SJCRH30 (cell line): ENCODE results near the gene DRD2. TPM values are rescaled to one million over a fixed set of nuclear protein-coding genes. Genes with fewer than 3 reads are reported as not detected.
"Not testable (repeated sequence)": the region's sequence is repeated elsewhere in the genome, so short reads cannot be mapped to it uniquely, and the experiment has no call there.

Experiments used
- DNase-seq, 2 experiments: peaks; one replicate each; pipeline ENCODE4 v3.0.0-alpha.2; 2015 to 2020
- H3K27ac ChIP-seq: fragments of 250-450 bp; sonication (Bioruptor Pico); 2 replicates; pipeline ENCODE4 v1.5.1; 2020; ENCODE audit warnings: mild to moderate bottlenecking, moderate library complexity
- H3K27me3 ChIP-seq: fragments of 250-450 bp; sonication (Bioruptor Pico); 2 replicates; pipeline ENCODE4 v1.5.1; 2020; ENCODE audit warnings: mild to moderate bottlenecking, moderate library complexity
- H3K36me3 ChIP-seq: fragments of 250-450 bp; sonication (Bioruptor Pico); 2 replicates; pipeline ENCODE4 v1.5.1; 2020; ENCODE audit warnings: mild to moderate bottlenecking, moderate library complexity
- H3K4me1 ChIP-seq: fragments of 250-450 bp; sonication (Bioruptor Pico); 2 replicates; pipeline ENCODE4 v1.5.1; 2020; ENCODE audit warnings: mild to moderate bottlenecking, moderate library complexity
- H3K4me3 ChIP-seq: fragments of 250-450 bp; sonication (Bioruptor Pico); 2 replicates; pipeline ENCODE4 v1.5.1; 2020; ENCODE audit warnings: mild to moderate bottlenecking, moderate library complexity
- H3K9me3 ChIP-seq: fragments of 250-450 bp; sonication (Bioruptor Pico); replicated peaks from 2 replicates; pipeline ENCODE4 v1.5.1; 2020; ENCODE audit warnings: mild to moderate bottlenecking, moderate library complexity
- total RNA-seq: library from RNA; depleted of rRNA; stranded (reverse); fragments of >200 nt; shearing (Covaris generic); gene quantifications from 2 replicates; pipeline ENCODE4 v1.2.3, GENCODE V29; 2014; rRNA removed

Gene DRD2
- 1.4 and 2.5 TPM in 2 replicates for total RNA-seq

DNA sequence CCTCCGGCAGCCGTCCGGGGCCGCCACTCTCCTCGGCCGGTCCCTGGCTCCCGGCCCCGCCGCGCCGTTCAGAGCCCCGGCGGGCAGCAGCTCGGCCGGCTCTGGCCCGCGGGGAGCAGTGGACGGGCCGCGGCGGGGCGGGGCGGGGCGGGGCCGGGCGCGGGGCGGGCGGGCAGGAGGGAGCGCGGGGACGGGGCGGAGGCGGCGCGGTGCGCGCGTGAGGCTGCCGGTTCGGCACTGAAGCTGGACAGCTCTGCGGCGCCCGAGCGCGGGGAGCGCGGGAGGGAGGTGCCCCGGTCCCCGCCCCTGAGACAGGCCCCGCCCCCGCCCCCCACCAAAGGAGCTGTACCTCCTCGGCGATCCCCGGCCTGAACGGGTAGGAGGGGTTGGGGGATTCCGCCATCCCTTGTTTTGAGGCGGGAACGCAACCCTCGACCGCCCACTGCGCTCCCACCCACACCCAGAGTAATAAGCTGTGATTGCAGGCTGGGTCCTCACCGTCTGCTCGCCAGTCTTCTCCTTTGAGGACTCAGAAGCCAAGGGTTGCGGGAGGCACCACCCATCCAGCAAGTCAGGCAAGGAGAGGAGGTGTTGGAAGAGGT is at the start of gene DRD2:
Gene DRD2, minus strand, starts transcription at position 239 of the 602 bp plus-strand sequence. CDS start 50,747 bp downstream, outside the sequence.
- Histone ChIP-seq H3K9me3 (no peaks in the 10 kb centered on the region), H3K27me3 (no peaks in the 10 kb centered on the region), H3K36me3 (no peaks in the 10 kb centered on the region), H3K4me3 (peak within 1 kb of the TSS; percentile 63), H3K27ac (no peak within 1 kb of the TSS), H3K4me1 (peaks cover 13% of the 10 kb centered on the region)
- peak; percentile 19 to 35 for DNase-seq

GRCh38 chr11:113523906-113524305 is 48.7 kb upstream of the DRD2 start:
- not testable (repeated sequence) for H3K36me3 ChIP-seq, H3K27ac ChIP-seq, H3K4me3 ChIP-seq, H3K4me1 ChIP-seq, DNase-seq, H3K9me3 ChIP-seq, H3K27me3 ChIP-seq

DNA sequence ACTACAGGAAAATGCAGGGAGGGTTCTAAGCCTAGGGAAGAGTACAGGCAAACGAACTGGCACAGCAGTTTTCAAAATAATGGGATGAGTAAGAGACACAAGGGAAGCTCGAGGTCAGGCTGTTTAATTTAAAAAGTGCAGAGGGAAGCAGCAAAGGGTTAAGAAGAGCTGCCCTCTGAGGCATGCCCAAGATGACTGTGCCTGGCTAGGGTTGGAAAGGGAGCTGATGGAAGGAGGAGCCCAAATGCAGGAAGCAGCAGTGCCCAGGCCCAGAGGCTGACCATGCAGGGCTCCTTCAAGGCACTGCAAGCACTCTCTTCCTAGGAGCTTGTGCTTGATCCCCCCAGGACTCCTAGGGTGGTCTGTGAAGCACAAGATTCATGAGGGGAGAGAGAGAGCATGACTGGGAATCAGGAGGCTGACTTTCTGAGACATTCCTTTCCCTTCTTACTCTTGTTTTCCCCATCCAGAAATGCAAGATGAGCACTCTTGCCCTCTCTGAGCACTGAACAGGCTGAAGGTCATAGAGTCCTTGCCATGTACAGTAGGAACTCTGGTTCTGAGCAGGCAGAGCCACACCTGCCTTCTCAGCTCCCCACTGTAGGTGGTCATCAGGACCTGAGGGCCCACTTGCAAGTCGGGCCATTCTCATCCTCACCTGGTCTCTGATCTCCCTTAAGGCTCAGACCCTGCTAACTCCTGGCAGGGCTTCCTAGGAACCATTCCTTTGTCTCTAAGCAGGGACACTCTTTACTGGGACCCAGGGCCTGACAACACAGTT is 46.7 kb upstream of the DRD2 start:
- Histone ChIP-seq H3K36me3 (no peaks in the 10 kb centered on the region), H3K4me1 (peaks cover 8% of the 10 kb centered on the region), H3K27ac (no peak overlapping the region), H3K9me3 (no peaks in the 10 kb centered on the region; the same call in 1 of the 2 replicates), H3K4me3 (no peak overlapping the region), H3K27me3 (no peaks in the 10 kb centered on the region)
- no peak for DNase-seq

- Histone ChIP-seq H3K4me3 (no peak overlapping the region), H3K27me3 (no peaks in the 10 kb centered on the region), H3K27ac (peak overlapping the region; percentile 31), H3K9me3 (no peaks in the 10 kb centered on the region; the same call in 1 of the 2 replicates), H3K36me3 (no peaks in the 10 kb centered on the region), H3K4me1 (peaks cover 8% of the 10 kb centered on the region)
- DNase-seq: peak; percentile 41 to 55
Observed at GRCh38 chr11:113519989-113520613, 44.9 kb upstream of the DRD2 start.

DNA sequence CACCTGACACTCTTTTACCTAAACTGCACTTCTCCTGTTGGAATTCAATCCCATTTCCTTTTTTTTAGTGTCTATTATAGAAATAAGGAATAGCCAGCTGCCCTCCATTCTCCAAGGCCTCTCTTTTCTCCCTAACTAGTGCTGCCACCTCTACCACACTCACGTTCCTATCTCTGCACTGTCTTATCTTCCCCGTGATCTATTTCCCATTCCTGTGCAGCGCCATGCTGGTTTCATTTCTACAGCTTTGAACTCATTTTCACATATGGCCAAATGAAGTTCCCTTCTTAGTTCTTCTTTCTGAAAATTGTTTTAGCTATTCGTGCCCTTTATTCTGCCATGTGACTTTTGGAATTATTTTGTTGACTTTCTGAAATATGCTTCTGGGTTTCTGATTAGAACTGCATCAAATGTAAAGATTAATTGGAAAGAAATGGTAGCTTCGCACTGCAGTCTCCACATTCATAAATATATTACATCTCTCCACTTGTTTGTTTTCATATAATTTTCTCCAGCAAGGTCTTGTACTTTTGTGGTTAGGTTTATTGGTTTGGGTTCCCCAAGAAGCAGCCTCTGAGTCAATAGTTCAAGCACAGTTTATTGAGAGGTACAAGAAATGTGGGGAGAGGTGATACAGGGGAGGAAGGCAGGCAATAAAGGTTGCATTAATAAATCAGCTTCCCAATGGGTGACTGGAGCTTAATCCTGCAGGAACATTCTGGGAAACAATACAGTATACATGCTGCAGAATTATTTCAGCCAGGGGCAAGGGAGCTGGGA is 43.7 kb upstream of the DRD2 start:
- H3K9me3 ChIP-seq: no peaks in the 10 kb centered on the region; the same call in 1 of the 2 replicates
- H3K4me3 ChIP-seq: no peak overlapping the region
- no peaks in the 10 kb centered on the region for H3K27me3 ChIP-seq
- H3K36me3 ChIP-seq: no peaks in the 10 kb centered on the region
- peaks cover 8% of the 10 kb centered on the region for H3K4me1 ChIP-seq
- H3K27ac ChIP-seq: no peak overlapping the region
- no peak for DNase-seq

GRCh38 chr11:113517361-113517760 is 42.2 kb upstream of the DRD2 start:
- Histone ChIP-seq H3K4me1 (peaks cover 8% of the 10 kb centered on the region), H3K4me3 (no peak overlapping the region), H3K27ac (no peak overlapping the region), H3K9me3 (no peaks in the 10 kb centered on the region; the same call in 1 of the 2 replicates), H3K36me3 (no peaks in the 10 kb centered on the region), H3K27me3 (no peaks in the 10 kb centered on the region)
- no peak for DNase-seq

DNA sequence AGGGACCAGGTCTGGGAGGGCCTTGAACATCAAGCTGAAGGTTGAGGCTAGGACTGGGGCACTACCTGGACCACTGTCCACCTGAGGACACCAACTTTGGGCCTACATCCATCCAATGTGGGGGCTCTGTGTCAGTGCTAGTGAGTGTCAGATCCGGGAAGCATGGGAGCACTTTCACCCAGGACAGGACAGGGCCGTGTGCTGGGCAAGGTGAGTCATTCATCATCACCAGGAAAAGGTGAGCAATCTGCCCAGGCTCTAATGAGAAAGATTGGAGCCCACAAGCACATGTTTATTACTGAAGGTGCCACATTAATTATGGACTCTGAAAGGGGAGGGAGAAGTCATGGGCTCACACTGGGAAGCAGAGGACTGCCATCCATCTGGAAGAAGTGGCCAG is 39.7 kb upstream of the DRD2 start:
- H3K36me3 ChIP-seq: no peaks in the 10 kb centered on the region
- no peak for DNase-seq

GRCh38 chr11:113507341-113507740 is 32.1 kb upstream of the DRD2 start:
- Histone ChIP-seq H3K36me3 (no peaks in the 10 kb centered on the region), H3K27me3 (no peaks in the 10 kb centered on the region), H3K4me1 (peaks cover 31% of the 10 kb centered on the region), H3K9me3 (no peaks in the 10 kb centered on the region), H3K4me3 (no peak overlapping the region), H3K27ac (peak overlapping the region; percentile 98)
- peak in 1 of 2 experiments; percentile 17 for DNase-seq

More for the DNA sequence above, 39.7 kb upstream of the DRD2 start:
- Histone ChIP-seq H3K27me3 (no peaks in the 10 kb centered on the region), H3K9me3 (no peaks in the 10 kb centered on the region; the same call in 1 of the 2 replicates), H3K4me3 (no peak overlapping the region), H3K4me1 (peaks cover 2% of the 10 kb centered on the region), H3K27ac (no peak overlapping the region)

GRCh38 chr11:113506893-113507292 is 31.7 kb upstream of the DRD2 start:
- DNase-seq: peak in 1 of 2 experiments; percentile 25
- peaks cover 31% of the 10 kb centered on the region for H3K4me1 ChIP-seq
- no peaks in the 10 kb centered on the region for H3K36me3 ChIP-seq
- H3K4me3 ChIP-seq: no peak overlapping the region
- no peaks in the 10 kb centered on the region for H3K9me3 ChIP-seq
- no peaks in the 10 kb centered on the region for H3K27me3 ChIP-seq
- H3K27ac ChIP-seq: peak overlapping the region; percentile 98

DNA sequence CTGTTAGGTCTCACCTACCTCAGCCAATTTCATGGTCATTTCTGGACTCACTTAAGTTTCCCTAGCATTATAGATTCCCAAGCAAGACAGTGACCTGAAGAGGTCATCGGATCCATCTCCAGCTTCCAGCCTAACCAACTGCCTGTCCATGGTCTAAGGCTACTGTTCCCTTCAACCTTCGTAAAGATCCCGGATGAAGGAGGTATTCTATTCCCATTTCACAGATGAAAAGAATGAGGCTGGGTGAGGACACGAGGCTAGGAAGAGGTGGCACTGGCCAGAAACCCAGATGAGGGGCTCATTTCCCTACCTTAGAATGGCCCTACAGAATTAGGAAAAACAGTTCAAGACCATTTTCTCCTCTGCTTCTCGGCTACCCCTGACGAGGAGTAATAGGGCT is 31.3 kb upstream of the DRD2 start:
- DNase-seq: no peak
- Histone ChIP-seq H3K27me3 (no peaks in the 10 kb centered on the region), H3K36me3 (no peaks in the 10 kb centered on the region)

GRCh38 chr11:113505541-113506375 is 30.6 kb upstream of the DRD2 start:
- Histone ChIP-seq H3K36me3 (no peaks in the 10 kb centered on the region), H3K4me1 (peaks cover 31% of the 10 kb centered on the region), H3K9me3 (no peaks in the 10 kb centered on the region), H3K4me3 (peak overlapping the region; percentile 32), H3K27me3 (no peaks in the 10 kb centered on the region), H3K27ac (peak overlapping the region; percentile 98)
- DNase-seq: peak; percentile 90 to 95

More for the DNA sequence above, 31.3 kb upstream of the DRD2 start:
- Histone ChIP-seq H3K4me3 (no peak overlapping the region), H3K27ac (peak overlapping the region; percentile 98), H3K9me3 (no peaks in the 10 kb centered on the region), H3K4me1 (peaks cover 31% of the 10 kb centered on the region)

DNA sequence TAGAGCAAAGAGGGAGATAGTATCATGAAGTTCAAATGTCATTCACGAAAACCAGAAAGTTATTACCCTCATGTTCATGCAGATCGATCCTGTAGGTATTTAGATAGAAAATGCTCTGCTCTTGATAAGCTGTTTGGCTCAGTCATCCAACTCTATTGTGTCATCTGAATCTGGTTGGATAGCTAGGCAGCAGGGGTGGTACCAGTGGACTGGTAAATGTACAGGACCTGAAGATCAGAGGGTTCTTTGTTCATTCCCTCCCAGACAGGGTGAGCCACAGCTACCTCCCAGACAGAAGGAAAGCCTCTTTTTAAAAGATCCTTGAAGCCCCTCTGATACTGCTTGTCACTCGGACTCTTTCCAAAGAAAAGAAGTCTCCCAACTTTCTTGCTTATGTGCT is 29.8 kb upstream of the DRD2 start:
- Histone ChIP-seq H3K27me3 (no peaks in the 10 kb centered on the region), H3K4me3 (peak overlapping the region; percentile 32), H3K4me1 (peaks cover 31% of the 10 kb centered on the region), H3K9me3 (no peaks in the 10 kb centered on the region), H3K36me3 (no peaks in the 10 kb centered on the region), H3K27ac (peak overlapping the region; percentile 98)
- peak; percentile 32 to 71 for DNase-seq

- H3K36me3 ChIP-seq: no peaks in the 10 kb centered on the region
- H3K27ac ChIP-seq: peak overlapping the region; percentile 98
- H3K9me3 ChIP-seq: no peaks in the 10 kb centered on the region
- DNase-seq: peak in 1 of 2 experiments; percentile 45
- H3K27me3 ChIP-seq: no peaks in the 10 kb centered on the region
- H3K4me3 ChIP-seq: peak overlapping the region; percentile 32
- H3K4me1 ChIP-seq: peaks cover 31% of the 10 kb centered on the region
Observed at GRCh38 chr11:113504586-113504985, 29.4 kb upstream of the DRD2 start.

DNA sequence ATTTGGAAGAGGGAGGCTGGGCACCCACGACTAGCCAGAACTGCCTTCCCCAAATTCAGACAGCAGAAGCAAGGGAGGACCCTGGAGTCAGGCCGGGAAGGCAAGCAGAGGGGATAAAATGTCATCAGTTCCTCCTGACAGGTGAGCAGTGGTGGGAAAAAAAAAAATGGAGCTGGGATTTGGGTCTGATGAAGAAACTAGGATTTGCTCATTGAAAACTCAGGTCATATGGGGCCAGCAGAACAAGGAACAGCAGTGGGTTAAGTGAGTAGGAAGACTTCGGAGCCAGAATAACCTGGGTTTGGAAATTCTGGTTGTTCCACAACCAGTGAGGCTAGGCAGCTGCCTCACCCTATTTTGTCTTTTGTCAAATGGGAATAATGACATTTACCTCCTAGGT is 28.9 kb upstream of the DRD2 start:
- no peak for DNase-seq
- no peaks in the 10 kb centered on the region for H3K9me3 ChIP-seq
- H3K4me1 ChIP-seq: peaks cover 31% of the 10 kb centered on the region
- H3K4me3 ChIP-seq: no peak overlapping the region
- H3K36me3 ChIP-seq: no peaks in the 10 kb centered on the region
- H3K27ac ChIP-seq: peak overlapping the region; percentile 98
- no peaks in the 10 kb centered on the region for H3K27me3 ChIP-seq
